ENCODE data around the gene KIAA1143.

GRCh38 chr3:44803298-44803697, 41.9 kb upstream of the KIAA1143 start:
- no peak for TF ChIP-seq BORCS8-MEF2B (CRISPR knock-in tag; IDR thresholded peaks at IDR 0.05)
- TF ChIP-seq AFF4 (CRISPR knock-in tag; IDR thresholded peaks at IDR 0.05), result no peak

Data from HepG2 (cell line).